RWPE1 (cell line): Measurements from ENCODE around the gene CEP152.
A peak's percentile ranks its signal among the peaks of the same experiment; 100 is the strongest.

Source experiments
- CTCF ChIA-PET: fragments of 350-600 bp; sonication (Branson Sonifier 250); formaldehyde crosslinking; extraction: SDS; loops from one replicate; lab custom pipeline; 2021; lab: Yijun Ruan, JAX
- POLR2A ChIA-PET: fragments of 400-600 bp; formaldehyde crosslinking; extraction: SDS; loops from one replicate; lab custom pipeline; 2020; ENCODE audit warnings: antibody characterized with exemption; ENCODE audit not compliant: low non-redundant PET; lab: Yijun Ruan, JAX
- DNase-seq: peaks from one replicate; pipeline ENCODE4 v3.0.0; 2012; ENCODE audit warnings: low spot score
- H3K27ac ChIP-seq: fragments of 450-650 bp; 2 replicates; pipeline ENCODE4 v1.5.1; 2017
- CTCF ChIP-seq: fragments of 450-650 bp; conservative IDR thresholded peaks from 2 replicates; pipeline ENCODE4 v1.5.1; 2017; ENCODE audit warnings: low read depth, mild to moderate bottlenecking

The CEP152 gene

GRCh38 chr15:48695827-48696573, 114.9 kb downstream of the CEP152 start:
- H3K27ac ChIP-seq = no peak overlapping the region
- DNase-seq = no peak
- no peak for TF ChIP-seq CTCF
- CTCF ChIA-PET = no interaction called here
- POLR2A ChIA-PET = no interaction called here

DNA sequence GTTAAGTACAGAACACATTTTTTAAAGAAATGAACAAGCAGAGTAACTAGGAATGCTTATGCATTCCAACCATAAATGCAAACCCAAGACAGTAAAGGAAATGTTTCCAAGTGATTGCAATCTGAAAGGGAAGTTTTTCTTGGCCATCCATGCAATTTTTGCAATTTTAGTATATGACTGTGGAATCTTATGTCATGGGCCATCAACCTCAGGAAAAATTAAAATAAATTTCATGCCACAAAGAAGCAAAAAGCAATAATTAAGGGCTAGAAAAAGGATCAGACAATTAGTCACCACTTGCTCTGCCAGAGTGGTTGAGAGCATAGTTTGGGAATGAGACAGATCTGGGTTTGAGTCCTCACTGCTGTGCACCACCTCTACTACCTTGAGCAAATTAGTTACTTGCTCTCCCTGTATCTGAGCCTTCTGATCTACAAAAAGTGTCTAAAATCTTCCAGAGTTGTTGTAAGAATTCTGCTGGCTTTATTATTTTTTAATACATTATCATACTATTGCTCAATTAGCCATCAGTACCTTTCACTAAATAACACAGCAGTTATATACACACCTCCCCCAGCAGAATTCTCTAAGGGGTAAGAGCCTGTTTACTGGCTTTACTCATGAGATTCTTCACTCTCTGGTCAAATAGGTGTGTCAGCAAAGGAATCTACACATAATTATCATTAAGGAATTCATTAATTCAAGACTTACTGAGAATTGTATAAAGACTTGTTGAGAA, 115.6 kb downstream of the CEP152 start:
- H3K27ac ChIP-seq = no peak overlapping the region
- TF ChIP-seq CTCF = no peak
- CTCF ChIA-PET = no interaction called here
- peak; percentile 42 for DNase-seq
- POLR2A ChIA-PET = no interaction called here

DNA sequence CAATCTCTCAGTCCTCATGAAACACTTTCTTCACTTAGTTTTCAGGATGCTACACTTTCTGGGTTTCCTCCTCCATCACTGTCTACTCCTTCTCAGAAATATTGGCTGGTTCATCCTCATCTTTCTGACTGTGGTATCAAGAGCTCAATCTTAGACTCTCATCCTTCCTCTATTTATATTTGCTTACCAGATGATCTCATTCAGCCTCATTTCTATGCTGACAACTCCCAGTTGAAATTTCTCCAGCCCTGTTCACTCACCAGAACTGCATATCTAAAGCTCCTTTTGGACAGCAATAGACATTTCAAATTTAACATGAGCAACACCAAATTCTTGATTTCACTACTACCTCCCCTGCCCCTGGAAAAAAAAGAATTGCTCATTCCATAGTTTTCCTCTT, 117.4 kb downstream of the CEP152 start:
- TF ChIP-seq CTCF = no peak
- ChIA-PET POLR2A (no interaction called here), CTCF (no interaction called here)
- no peak for DNase-seq
- no peak overlapping the region for H3K27ac ChIP-seq

DNA sequence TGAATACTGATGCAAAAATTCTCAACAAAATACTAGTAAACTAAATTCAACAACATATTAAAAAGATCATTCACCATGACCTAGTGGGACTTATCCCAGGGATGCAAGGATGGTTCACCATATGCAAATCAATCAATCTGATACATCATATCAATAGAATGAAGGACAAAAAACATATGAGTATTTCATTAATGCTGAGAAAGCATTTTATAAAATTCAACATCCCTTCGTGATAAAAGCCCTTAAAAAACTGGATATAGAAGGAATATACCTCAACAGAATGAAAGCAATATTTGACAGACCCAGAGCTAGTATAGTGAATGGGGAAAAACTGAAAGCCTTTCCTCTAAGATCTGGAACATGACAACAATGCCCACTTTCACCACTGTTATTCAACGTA, 122.4 kb downstream of the CEP152 start:
- TF ChIP-seq CTCF = no peak
- ChIA-PET CTCF (no interaction called here), POLR2A (no interaction called here)
- DNase-seq = no peak
- no peak overlapping the region for H3K27ac ChIP-seq
